Sigmoid colon (tissue), 7 donors: Measurements from ENCODE around the gene ADAMTS17. TPM values are rescaled to one million over a fixed set of nuclear protein-coding genes. Genes with fewer than 3 reads are reported as not detected.
A peak's percentile ranks its signal among the peaks of the same experiment; 100 is the strongest.

Source experiments
- DNase-seq: peaks from one replicate; pipeline ENCODE4 v3.0.0-alpha.2; 2019
- H3K27ac ChIP-seq, 4 donors: fragments of 200-600 bp; sonication (generic); one replicate each; pipeline ENCODE4 v1.5.1; 2016 to 2019; ENCODE audit warnings: mild to moderate bottlenecking in 1 of 4
- H3K27me3 ChIP-seq, 3 donors: fragments of 200-600 bp; sonication (generic); one replicate each; pipeline ENCODE4 v1.5.1; 2019; ENCODE audit warnings: mild to moderate bottlenecking in 1 of 3
- H3K36me3 ChIP-seq, 4 donors: fragments of 200-600 bp; sonication (generic); one replicate each; pipeline ENCODE4 v1.5.1; 2016 to 2019
- H3K4me1 ChIP-seq, 4 donors: fragments of 200-600 bp; sonication (generic); one replicate each; pipeline ENCODE4 v1.5.1; 2017 to 2019
- H3K4me3 ChIP-seq, 4 donors: fragments of 200-600 bp; sonication (generic); one replicate each; pipeline ENCODE4 v1.5.1; 2017 to 2019; ENCODE audit warnings: mild to moderate bottlenecking in 2 of 4, moderate library complexity in 1 of 4
- H3K9me3 ChIP-seq, 4 donors: fragments of 200-600 bp in 3 of 4; sonication (generic) in 3 of 4; one replicate each; pipeline versions ENCODE4 v1.5.1 to v1.6.1; 2013 to 2019
- EP300 ChIP-seq, 4 donors: sonication (generic); formaldehyde crosslinking; IDR thresholded peaks; one replicate each; pipeline ENCODE4 v1.6.1; 2017; ENCODE audit warnings: antibody characterized with exemption in 4 of 4
- POLR2A ChIP-seq, 2 donors: fragments of 450-650 bp; IDR thresholded peaks; one replicate each; pipeline ENCODE4 v1.6.1; 2016; ENCODE audit warnings: antibody characterized with exemption in 2 of 2, mild to moderate bottlenecking in 2 of 2, moderate library complexity in 2 of 2
- POLR2AphosphoS5 ChIP-seq, 4 donors: sonication (generic); formaldehyde crosslinking; IDR thresholded peaks; one replicate each; pipeline ENCODE4 v1.6.1; 2017; ENCODE audit warnings: antibody characterized with exemption in 4 of 4
- WGBS, 2 donors: extraction: QIAGEN DNeasy Blood & Tissue Kit; methylation state at CpG; one replicate each; pipeline ENCODE4 v1.1.7; 2013; 5-methylcytosine and 5-hydroxymethylcytosine counted together
- intact Hi-C: fragments of 100-400 bp; cut with DNase I; formaldehyde crosslinking; loops from one replicate; pipeline ENCODE4 v1.15.1; 2023
- polyA plus RNA-seq, 3 donors: library from polyadenylated mRNA; stranded (reverse); fragments of 200-250 nt; gene quantifications; one replicate each; pipeline ENCODE4 v1.2.3, GENCODE V29; 2013
- total RNA-seq, 4 donors: library from RNA; depleted of rRNA; stranded (reverse); fragments of >200 nt; gene quantifications; one replicate each; pipeline ENCODE4 v1.1.0, GENCODE V29; 2016
- TF ChIP-seq, protein P1 (sequence below), 4 experiments: fragments of 450-650 bp in 3 of 4; fragments of 200-600 bp in 1 of 4; IDR thresholded peaks; one replicate each; pipeline ENCODE4 v1.5.1; 2016 to 2019; ENCODE audit warnings: antibody characterized with exemption in 4 of 4, mild to moderate bottlenecking in 3 of 4, moderate library complexity in 2 of 4
- donor health status: healthy with polysubstance abuse.
- donor health status: Bipolar disorder and iron deficiency.
- donor health status: healthy.

Gene ADAMTS17
- total and polyA plus RNA-seq, 7 donors: 0.46 to 3.6 (median 1.2) TPM

DNA sequence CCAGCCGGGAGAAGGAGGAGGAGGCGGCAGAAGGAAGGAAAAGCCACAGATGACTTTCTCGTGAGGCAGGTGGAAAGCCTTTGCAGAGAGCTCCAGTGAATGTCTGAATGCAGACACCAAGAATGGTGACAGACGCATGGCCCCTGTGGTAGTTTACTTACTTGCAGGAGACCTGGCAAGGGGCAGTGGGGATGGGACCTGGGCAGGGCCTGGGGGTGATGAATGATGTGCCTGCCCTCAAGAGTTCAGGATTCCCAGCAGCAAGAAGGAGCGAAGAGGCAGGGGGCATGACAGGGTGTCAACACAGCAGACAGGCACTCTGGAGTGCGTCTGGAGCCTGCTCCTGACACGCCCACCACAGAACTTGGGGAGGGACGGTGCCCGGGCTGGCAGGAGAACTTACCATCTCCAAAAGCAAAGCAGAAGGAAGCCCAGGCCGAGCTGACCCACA lies 348.1 kb downstream of the ADAMTS17 start:
- no peak for DNase-seq
- Histone ChIP-seq H3K4me1 (no peaks in the 10 kb centered on the region), H3K27ac (no peak overlapping the region), H3K4me3 (no peak overlapping the region), H3K27me3 (no peaks in the 10 kb centered on the region), H3K36me3 (no peaks in the 10 kb centered on the region), H3K9me3 (no peaks in the 10 kb centered on the region)
- TF ChIP-seq, protein P1, sequence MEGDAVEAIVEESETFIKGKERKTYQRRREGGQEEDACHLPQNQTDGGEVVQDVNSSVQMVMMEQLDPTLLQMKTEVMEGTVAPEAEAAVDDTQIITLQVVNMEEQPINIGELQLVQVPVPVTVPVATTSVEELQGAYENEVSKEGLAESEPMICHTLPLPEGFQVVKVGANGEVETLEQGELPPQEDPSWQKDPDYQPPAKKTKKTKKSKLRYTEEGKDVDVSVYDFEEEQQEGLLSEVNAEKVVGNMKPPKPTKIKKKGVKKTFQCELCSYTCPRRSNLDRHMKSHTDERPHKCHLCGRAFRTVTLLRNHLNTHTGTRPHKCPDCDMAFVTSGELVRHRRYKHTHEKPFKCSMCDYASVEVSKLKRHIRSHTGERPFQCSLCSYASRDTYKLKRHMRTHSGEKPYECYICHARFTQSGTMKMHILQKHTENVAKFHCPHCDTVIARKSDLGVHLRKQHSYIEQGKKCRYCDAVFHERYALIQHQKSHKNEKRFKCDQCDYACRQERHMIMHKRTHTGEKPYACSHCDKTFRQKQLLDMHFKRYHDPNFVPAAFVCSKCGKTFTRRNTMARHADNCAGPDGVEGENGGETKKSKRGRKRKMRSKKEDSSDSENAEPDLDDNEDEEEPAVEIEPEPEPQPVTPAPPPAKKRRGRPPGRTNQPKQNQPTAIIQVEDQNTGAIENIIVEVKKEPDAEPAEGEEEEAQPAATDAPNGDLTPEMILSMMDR (IDR thresholded peaks at IDR 0.05): no peak
- no peak for TF ChIP-seq POLR2AphosphoS5 (IDR thresholded peaks at IDR 0.05)
- WGBS, 2 donors: 84 to 93% methylated on average over 10 of the region's 10 CpGs
- intact Hi-C loops: no loop called here

DNA sequence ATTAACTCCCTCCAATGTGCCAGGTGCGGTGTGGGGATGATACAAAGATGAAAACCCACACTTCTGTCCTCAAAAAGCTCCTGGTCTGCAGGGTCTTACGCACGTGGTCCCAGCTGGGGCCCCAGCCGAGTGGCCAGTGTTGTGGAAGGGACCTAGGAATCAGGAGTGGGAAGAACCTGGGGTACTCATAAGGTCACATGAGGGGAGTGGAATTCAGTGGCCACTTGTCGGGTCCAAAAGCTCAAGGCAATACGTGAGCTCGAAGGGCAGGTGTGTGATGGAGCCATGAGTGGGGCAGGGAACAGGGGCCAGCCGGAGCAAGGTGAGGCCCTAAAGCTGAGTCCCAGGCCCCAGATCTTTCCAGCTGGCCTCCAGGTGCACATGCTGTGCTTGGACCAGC lies 348.5 kb downstream of the ADAMTS17 start:
- Histone ChIP-seq H3K27ac (no peak overlapping the region), H3K9me3 (no peaks in the 10 kb centered on the region), H3K27me3 (no peaks in the 10 kb centered on the region), H3K4me1 (no peaks in the 10 kb centered on the region), H3K4me3 (no peak overlapping the region), H3K36me3 (no peaks in the 10 kb centered on the region)
- intact Hi-C loops: no loop called here
- TF ChIP-seq EP300 (IDR thresholded peaks at IDR 0.05): no peak
- TF ChIP-seq POLR2AphosphoS5 (IDR thresholded peaks at IDR 0.05): no peak
- TF ChIP-seq, protein P1 (IDR thresholded peaks at IDR 0.05): no peak
- no peak for TF ChIP-seq POLR2A (IDR thresholded peaks at IDR 0.05)
- no peak for DNase-seq
- WGBS, 2 donors: 94 to 96% methylated on average over 8 of the region's 8 CpGs

DNA sequence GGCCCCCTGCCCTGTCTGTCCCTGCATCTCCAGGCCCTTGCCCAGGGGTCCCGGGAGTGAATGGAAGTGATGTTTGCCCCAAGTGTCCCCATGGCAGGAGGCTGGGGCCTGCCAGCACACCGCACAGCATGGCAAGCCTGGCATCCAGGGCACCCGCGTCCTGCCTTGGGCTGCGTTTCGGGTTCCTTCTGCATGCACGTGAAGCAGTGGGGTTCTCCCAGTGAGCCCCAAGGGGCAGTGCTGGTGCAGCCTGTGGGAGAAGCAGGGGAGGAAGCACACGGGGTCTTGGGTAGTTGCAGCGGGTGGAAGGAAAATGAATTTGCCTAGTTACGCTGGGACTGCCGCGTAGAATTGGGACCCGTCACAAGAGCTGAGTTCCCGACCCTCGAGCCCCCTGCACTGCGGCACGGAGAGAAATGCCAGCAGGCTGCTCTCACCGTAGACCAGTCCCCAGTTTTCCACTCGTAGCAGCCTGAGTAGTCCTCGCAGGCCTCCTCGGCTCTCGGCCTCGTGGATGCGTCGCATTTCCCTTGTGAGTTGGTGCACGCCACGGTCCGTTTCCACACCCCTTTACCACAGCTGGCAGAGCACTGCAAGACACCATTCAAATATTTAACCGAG lies 349.1 kb downstream of the ADAMTS17 start:
- TF ChIP-seq POLR2AphosphoS5 (IDR thresholded peaks at IDR 0.05): no peak
- no peak for TF ChIP-seq EP300 (IDR thresholded peaks at IDR 0.05)
- TF ChIP-seq, protein P1 (IDR thresholded peaks at IDR 0.05): no peak
- no peak for TF ChIP-seq POLR2A (IDR thresholded peaks at IDR 0.05)
- H3K4me3 ChIP-seq: no peak overlapping the region
- 92 to 93% methylated on average over 29 of the region's 29 CpGs for WGBS, 2 donors
- H3K27ac ChIP-seq: no peak overlapping the region
- no peaks in the 10 kb centered on the region for H3K9me3 ChIP-seq
- DNase-seq: peak; percentile 33
- H3K36me3 ChIP-seq: no peaks in the 10 kb centered on the region
- intact Hi-C loops: no loop called here
- no peaks in the 10 kb centered on the region for H3K4me1 ChIP-seq
- H3K27me3 ChIP-seq: no peaks in the 10 kb centered on the region

DNA sequence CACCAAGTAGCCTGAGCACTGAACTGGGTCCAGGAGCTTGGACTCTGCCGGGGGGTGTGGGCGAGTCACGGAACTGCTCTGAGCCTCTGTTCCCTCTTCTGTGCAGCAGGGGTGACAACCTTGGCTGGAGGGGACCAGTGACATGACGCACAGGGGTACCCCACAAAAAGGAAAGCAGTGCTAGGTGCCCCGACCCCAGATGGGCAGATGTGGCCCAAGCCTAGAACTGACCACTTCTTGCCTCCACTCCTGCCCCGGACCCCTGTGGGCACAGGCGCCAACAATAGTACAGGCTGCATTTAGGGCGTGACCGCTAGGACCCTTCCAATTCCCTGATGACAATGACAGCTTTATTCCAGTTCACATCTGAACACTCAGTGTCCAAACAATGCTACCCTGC lies 352.7 kb downstream of the ADAMTS17 start:
- WGBS, 2 donors: 80 to 95% methylated on average over 9 of the region's 9 CpGs
- H3K27me3 ChIP-seq: no peaks in the 10 kb centered on the region
- H3K4me1 ChIP-seq: no peaks in the 10 kb centered on the region

More for the DNA sequence above, 352.7 kb downstream of the ADAMTS17 start:
- Histone ChIP-seq H3K36me3 (no peaks in the 10 kb centered on the region), H3K27ac (no peak overlapping the region), H3K9me3 (no peaks in the 10 kb centered on the region), H3K4me3 (no peak overlapping the region)
- TF ChIP-seq POLR2A (IDR thresholded peaks at IDR 0.05) (no peak), EP300 (IDR thresholded peaks at IDR 0.05) (no peak), POLR2AphosphoS5 (IDR thresholded peaks at IDR 0.05) (no peak)
- TF ChIP-seq, protein P1 (IDR thresholded peaks at IDR 0.05): no peak
- peak; percentile 30 for DNase-seq
- intact Hi-C loops: no loop called here
